B cell (primary cell): Measurements from ENCODE around the gene IMPA2. TPM values are rescaled to one million over a fixed set of nuclear protein-coding genes. Genes with fewer than 3 reads are reported as not detected.

ENCODE experiments used
- ATAC-seq: fragments of 200-7000 bp; cut with Tn5 transposase; one replicate; pipeline ENCODE4 v1.10.0; 2021; ENCODE audit warnings: low read depth, mild to moderate bottlenecking, moderate number of reproducible peaks, moderate library complexity
- CTCF ChIA-PET: fragments of 350-600 bp; sonication (Branson Sonifier 250); formaldehyde crosslinking; loops from one replicate; lab custom pipeline; 2021; ENCODE audit warnings: antibody characterized with exemption, inconsistent platforms; lab: Charles Lee
- POLR2A ChIA-PET: fragments of 350-600 bp; sonication (Branson Sonifier 250); formaldehyde crosslinking; loops from one replicate; lab custom pipeline; 2021; ENCODE audit warnings: antibody characterized with exemption; lab: Charles Lee
- DNase-seq: peaks from one replicate; pipeline ENCODE4 v3.0.0; 2013
- H2AFZ ChIP-seq: 2 replicates; pipeline ENCODE4 v1.6.1; 2012; ENCODE audit warnings: mild to moderate bottlenecking, low read depth, low read length; ENCODE audit not compliant: insufficient read depth, poor library complexity, severe bottlenecking
- H3K27ac ChIP-seq, 2 donors: 1 replicate in 1 of 2; 2 replicates in 1 of 2; pipeline ENCODE4 v1.5.1; 2012 to 2013; ENCODE audit warnings: low read length in 2 of 2, mild to moderate bottlenecking in 2 of 2, moderate library complexity in 1 of 2
- H3K27me3 ChIP-seq, 4 experiments: fragments of 200-600 bp in 1 of 4; sonication (generic) in 1 of 4; replicated peaks in 1 of 4; 1 replicate in 2 of 4; 2 replicates in 2 of 4; pipeline versions ENCODE4 v1.6.1 to v1.7.0; 2013 to 2016; ENCODE audit warnings: low read length in 3 of 4, mild to moderate bottlenecking in 2 of 4, mixed read lengths in 1 of 4, moderate library complexity in 1 of 4; ENCODE audit not compliant: insufficient read depth in 4 of 4, control insufficient read depth in 3 of 4; ENCODE audit errors: control extremely low read depth in 1 of 4
- H3K36me3 ChIP-seq, 2 experiments: replicated peaks in 1 of 2; 1 replicate in 1 of 2; 2 replicates in 1 of 2; pipeline versions ENCODE4 v1.6.1 to v1.7.1; 2013; ENCODE audit warnings: low read length in 1 of 2; ENCODE audit not compliant: insufficient read depth in 2 of 2, control insufficient read depth in 1 of 2; ENCODE audit errors: control extremely low read depth in 1 of 2, extremely low read depth in 1 of 2
- H3K4me1 ChIP-seq, 2 donors: fragments of 200-600 bp in 1 of 2; sonication (generic) in 1 of 2; 1 replicate in 1 of 2; 2 replicates in 1 of 2; pipeline versions ENCODE4 v1.5.1 to v1.6.1; 2013 to 2017; ENCODE audit warnings: low read length in 2 of 2; ENCODE audit not compliant: control insufficient read depth in 2 of 2, insufficient read depth in 2 of 2
- H3K4me2 ChIP-seq: replicated peaks from 2 replicates; pipeline ENCODE3; 2012; ENCODE audit warnings: mild to moderate bottlenecking, low read depth, low read length; ENCODE audit not compliant: poor library complexity, severe bottlenecking
- H3K4me3 ChIP-seq, 5 experiments: fragments of 200-600 bp in 1 of 5; sonication (generic) in 1 of 5; 1 replicate in 3 of 5; 2 replicates in 2 of 5; pipeline versions ENCODE4 v1.5.1 to v1.7.0; 2011 to 2016; ENCODE audit warnings: low read length in 4 of 5, mild to moderate bottlenecking in 4 of 5, low read depth in 2 of 5, control low read depth in 1 of 5, moderate library complexity in 1 of 5; ENCODE audit not compliant: insufficient read depth in 1 of 5; ENCODE audit errors: control extremely low read depth in 1 of 5, extremely low read depth in 1 of 5
- H3K79me2 ChIP-seq: fragments of 200-600 bp; sonication (generic); one replicate; pipeline ENCODE4 v1.6.0; 2016; ENCODE audit warnings: low read length; ENCODE audit not compliant: control insufficient read depth, insufficient read depth
- H3K9ac ChIP-seq: fragments of 200-600 bp; sonication (generic); 2 replicates; pipeline ENCODE4 v1.6.1; 2017; ENCODE audit warnings: mild to moderate bottlenecking, low read length, moderate library complexity
- H3K9me3 ChIP-seq, 3 donors: one replicate each; pipeline versions ENCODE4 v1.6.1 to v1.7.1; 2013; ENCODE audit warnings: low read length in 2 of 3; ENCODE audit not compliant: control insufficient read depth in 2 of 3, insufficient read depth in 1 of 3; ENCODE audit errors: control extremely low read depth in 1 of 3
- H4K20me1 ChIP-seq: 2 replicates; pipeline ENCODE4 v1.6.0; 2012; ENCODE audit warnings: mild to moderate bottlenecking, low read length; ENCODE audit not compliant: insufficient read depth, control insufficient read depth, poor library complexity, severe bottlenecking
- H3K27ac Mint-ChIP-seq: one replicate; pipeline ENCODE4 v1.8.0; 2021; ENCODE audit warnings: mixed read lengths
- H3K27me3 Mint-ChIP-seq: one replicate; pipeline ENCODE4 v1.8.0; 2021; ENCODE audit warnings: mixed read lengths
- H3K4me1 Mint-ChIP-seq: one replicate; pipeline ENCODE4 v1.8.0; 2021; ENCODE audit warnings: mixed read lengths
- H3K4me3 Mint-ChIP-seq: one replicate; pipeline ENCODE4 v1.8.0; 2021; ENCODE audit warnings: mixed read lengths
- H3K9me3 Mint-ChIP-seq: one replicate; pipeline ENCODE4 v1.8.0; 2022; ENCODE audit warnings: mixed read lengths; ENCODE audit not compliant: insufficient read depth
- EZH2 ChIP-seq: IDR thresholded peaks from 2 replicates; pipeline ENCODE4 v1.6.1; 2012; ENCODE audit warnings: borderline replicate concordance, low read depth, mild to moderate bottlenecking, moderate library complexity, low read length; ENCODE audit not compliant: insufficient read depth, poor library complexity, severe bottlenecking
- WGBS: methylation state at CpG from one replicate; pipeline ENCODE4 v1.1.5; 2013; ENCODE audit warnings: missing lambda C conversion rate; ENCODE audit not compliant: insufficient coverage; 5-methylcytosine and 5-hydroxymethylcytosine counted together
- intact Hi-C: fragments of 100-400 bp; cut with micrococcal nuclease; formaldehyde crosslinking; loops from one replicate; pipeline ENCODE4 v1.10.0; 2022
- polyA plus RNA-seq: library from polyadenylated mRNA; depleted of rRNA; stranded (reverse); fragments of >200 nt; gene quantifications from 2 replicates; pipeline ENCODE4 v1.2.3, GENCODE V29; 2012
- total RNA-seq, 2 donors: library from RNA; stranded (reverse); fragments of 120-200 nt in 1 of 2; gene quantifications; 1 replicate in 1 of 2; 2 replicates in 1 of 2; pipeline versions ENCODE4 v1.2.3 to v1.2.4, GENCODE V29; 2013 to 2022
- TF ChIP-seq, protein P1 (sequence below): fragments of 200-600 bp; IDR thresholded peaks from one replicate; pipeline ENCODE4 v1.8.0; 2022; ENCODE audit warnings: antibody characterized with exemption, mild to moderate bottlenecking

The IMPA2 gene
- total and polyA plus RNA-seq, 2 donors (not counting 1 experiment from before 2014, with no cell fraction given): 8.0 to 11.7 TPM

DNA sequence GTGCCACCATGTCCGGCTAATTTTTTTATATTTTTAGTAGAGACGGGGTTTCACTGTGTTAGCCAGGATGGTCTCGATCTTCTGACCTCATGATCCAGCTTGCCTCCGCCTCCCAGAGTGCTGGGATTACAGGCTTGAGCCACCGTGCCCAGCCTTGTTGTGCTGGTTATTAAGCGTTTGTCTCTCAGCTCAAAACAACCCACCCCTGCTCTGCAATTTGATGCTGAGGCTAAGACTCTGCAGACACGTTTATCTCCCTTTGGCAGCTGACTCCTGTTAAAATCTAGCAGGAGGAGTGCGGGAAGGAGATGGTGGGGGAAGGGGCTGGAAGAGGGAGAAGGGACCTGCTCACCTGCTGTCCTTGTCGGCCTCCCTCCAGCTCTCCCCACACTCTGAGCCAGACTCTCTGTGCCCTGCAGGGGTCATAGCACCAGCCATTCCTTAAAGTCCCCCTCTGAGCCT, 29.9 kb upstream of the IMPA2 start:
- peaks cover 11% of the 10 kb centered on the region for H3K4me1 Mint-ChIP-seq
- TF ChIP-seq EZH2: no peak
- TF ChIP-seq, protein P1, sequence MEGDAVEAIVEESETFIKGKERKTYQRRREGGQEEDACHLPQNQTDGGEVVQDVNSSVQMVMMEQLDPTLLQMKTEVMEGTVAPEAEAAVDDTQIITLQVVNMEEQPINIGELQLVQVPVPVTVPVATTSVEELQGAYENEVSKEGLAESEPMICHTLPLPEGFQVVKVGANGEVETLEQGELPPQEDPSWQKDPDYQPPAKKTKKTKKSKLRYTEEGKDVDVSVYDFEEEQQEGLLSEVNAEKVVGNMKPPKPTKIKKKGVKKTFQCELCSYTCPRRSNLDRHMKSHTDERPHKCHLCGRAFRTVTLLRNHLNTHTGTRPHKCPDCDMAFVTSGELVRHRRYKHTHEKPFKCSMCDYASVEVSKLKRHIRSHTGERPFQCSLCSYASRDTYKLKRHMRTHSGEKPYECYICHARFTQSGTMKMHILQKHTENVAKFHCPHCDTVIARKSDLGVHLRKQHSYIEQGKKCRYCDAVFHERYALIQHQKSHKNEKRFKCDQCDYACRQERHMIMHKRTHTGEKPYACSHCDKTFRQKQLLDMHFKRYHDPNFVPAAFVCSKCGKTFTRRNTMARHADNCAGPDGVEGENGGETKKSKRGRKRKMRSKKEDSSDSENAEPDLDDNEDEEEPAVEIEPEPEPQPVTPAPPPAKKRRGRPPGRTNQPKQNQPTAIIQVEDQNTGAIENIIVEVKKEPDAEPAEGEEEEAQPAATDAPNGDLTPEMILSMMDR: no peak
- no peak overlapping the region for H3K4me2 ChIP-seq
- no peaks in the 10 kb centered on the region for H3K9me3 Mint-ChIP-seq
- DNase-seq (no peak), ATAC-seq (no peak)
- H4K20me1 ChIP-seq: no peaks in the 10 kb centered on the region
- peaks cover 0 to 12% of the 10 kb centered on the region in 2 donors for H3K4me1 ChIP-seq
- H3K4me3 ChIP-seq: no peak overlapping the region
- CTCF ChIA-PET: interaction anchor here (1.0 to 1.6 kb wide), 2 partner anchors 13 to 44 kb away, joined by 3 read pairs; no protein-coding TSS in a partner anchor
- H3K79me2 ChIP-seq: no peaks in the 10 kb centered on the region
- no peaks in the 10 kb centered on the region for H3K36me3 ChIP-seq
- WGBS: 100% methylated on average over 5 of the region's 9 CpGs
- no peaks in the 10 kb centered on the region for H3K27me3 Mint-ChIP-seq
- no peak overlapping the region for H3K4me3 Mint-ChIP-seq
- no peaks in the 10 kb centered on the region for H3K27me3 ChIP-seq
- peaks cover 0 to 7% (median 0%) of the 10 kb centered on the region in 3 donors for H3K9me3 ChIP-seq
- POLR2A ChIA-PET: interaction anchor here (0.6 kb wide), 1 partner anchor 189 kb away, joined by 4 read pairs; no protein-coding TSS in a partner anchor
- intact Hi-C loops: no loop called here
- no peak overlapping the region for H3K9ac ChIP-seq
- no peak overlapping the region for H3K27ac Mint-ChIP-seq
- H3K27ac ChIP-seq: no peak overlapping the region
- no peak overlapping the region for H2AFZ ChIP-seq

DNA sequence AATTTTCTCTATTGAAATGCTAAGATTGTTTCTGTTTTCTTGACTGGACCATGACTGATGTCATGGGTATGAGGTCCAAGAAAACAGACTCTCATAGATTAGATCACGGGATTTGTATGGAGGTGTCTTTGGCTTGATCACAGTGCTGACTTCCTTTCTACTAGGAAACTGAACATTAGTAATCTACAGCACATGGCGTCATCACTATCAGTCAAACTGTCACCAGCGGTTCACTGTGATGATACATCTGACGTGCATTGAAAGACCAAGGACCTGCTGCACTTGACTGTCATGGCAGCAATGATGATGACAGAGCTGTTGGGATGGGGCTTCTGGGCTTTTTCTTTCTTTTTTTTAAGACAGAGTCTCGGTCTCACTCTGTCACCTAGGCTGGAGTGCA, 28.2 kb upstream of the IMPA2 start:
- no peak overlapping the region for H3K27ac Mint-ChIP-seq
- H3K9me3 Mint-ChIP-seq: peaks cover 10% of the 10 kb centered on the region
- Histone ChIP-seq H2AFZ (no peak overlapping the region), H3K9me3 (peaks cover 0 to 15% (median 6%) of the 10 kb centered on the region in 3 donors), H3K9ac (no peak overlapping the region), H3K79me2 (no peaks in the 10 kb centered on the region), H3K27me3 (no peaks in the 10 kb centered on the region), H3K4me3 (no peak overlapping the region), H3K27ac (no peak overlapping the region), H4K20me1 (no peaks in the 10 kb centered on the region), H3K36me3 (no peaks in the 10 kb centered on the region), H3K4me1 (peaks cover 0 to under 1% of the 10 kb centered on the region in 2 donors), H3K4me2 (no peak overlapping the region)
- ChIA-PET POLR2A (no interaction called here), CTCF (interaction anchor here (0.7 to 1.6 kb wide), 3 partner anchors 13 to 42 kb away, joined by 3 to 7 read pairs (median 4); no protein-coding TSS in a partner anchor)
- peaks cover 4% of the 10 kb centered on the region for H3K27me3 Mint-ChIP-seq
- H3K4me1 Mint-ChIP-seq: no peaks in the 10 kb centered on the region
- DNase-seq: no peak
- H3K4me3 Mint-ChIP-seq: no peak overlapping the region
- ATAC-seq: no peak
- TF ChIP-seq, protein P1: no peak
- no peak for TF ChIP-seq EZH2
- intact Hi-C loops: no loop called here
- 100% methylated on average over 4 of the region's 5 CpGs for WGBS
